Hippocampal formation (tissue), 2 donors: ENCODE measurements around the gene MRPL30.
A peak's percentile ranks its signal among the peaks of the same experiment; 100 is the strongest.
"Not testable (repeated sequence)": the region's sequence is repeated elsewhere in the genome, so short reads cannot be mapped to it uniquely, and the experiment has no call there.

ENCODE experiments used
- DNase-seq, 2 donors: peaks; one replicate each; lab custom pipeline; 2025; lab: John Stamatoyannopoulos, UW

MRPL30 gene

DNA sequence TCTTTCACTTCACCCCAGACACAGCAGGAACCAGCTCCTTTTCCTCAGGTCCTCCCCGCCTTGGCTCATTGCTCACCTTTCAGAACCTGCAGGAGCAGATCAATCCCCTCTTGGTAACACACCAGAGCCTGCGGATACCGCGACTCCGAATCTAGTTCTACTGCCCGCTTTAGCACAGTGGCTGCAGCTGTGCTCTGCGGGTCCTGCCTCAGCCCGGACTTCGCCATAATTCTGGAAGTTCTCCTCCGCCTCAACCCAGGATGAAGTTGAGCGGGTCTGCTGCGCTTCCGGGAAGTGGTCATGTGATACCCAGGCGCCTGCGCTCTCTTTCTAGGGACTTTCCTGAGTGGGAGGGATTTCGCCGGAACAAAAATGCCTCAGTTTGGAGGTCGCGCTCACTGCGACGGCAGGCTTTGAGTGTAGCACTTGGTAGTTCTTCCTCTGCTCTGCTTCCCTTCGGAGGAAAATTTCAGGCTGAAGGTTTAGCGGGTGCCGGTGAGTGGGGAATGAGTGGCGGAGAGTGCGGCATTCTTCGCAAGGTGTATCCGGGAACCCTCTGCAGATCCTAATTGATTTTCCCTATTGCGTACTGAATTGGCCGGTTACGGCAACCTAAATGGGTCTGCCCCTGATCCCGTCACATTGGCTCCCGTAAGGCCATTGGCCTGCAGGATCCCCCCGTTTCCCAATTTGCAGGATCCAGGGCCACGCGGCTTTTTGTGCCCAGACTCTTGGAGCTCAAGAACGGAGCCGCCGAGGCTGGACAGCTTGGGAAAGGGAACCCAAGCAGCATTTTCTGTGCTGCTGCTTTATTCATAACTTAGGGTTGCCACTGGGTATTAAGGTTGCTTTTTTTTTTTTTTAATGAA is at the start of gene MRPL30, which contains the start of gene MITD1:
MRPL30 (plus strand) TSS at position 430 of the 869 bp plus-strand sequence. CDS start 5,020 bp downstream, outside the sequence.
MITD1 (minus strand) TSS at position 304 of the 869 bp plus-strand sequence; CDS start at position 227, 77 bp downstream.
- DNase-seq = peak; percentile 95 to 97

DNA sequence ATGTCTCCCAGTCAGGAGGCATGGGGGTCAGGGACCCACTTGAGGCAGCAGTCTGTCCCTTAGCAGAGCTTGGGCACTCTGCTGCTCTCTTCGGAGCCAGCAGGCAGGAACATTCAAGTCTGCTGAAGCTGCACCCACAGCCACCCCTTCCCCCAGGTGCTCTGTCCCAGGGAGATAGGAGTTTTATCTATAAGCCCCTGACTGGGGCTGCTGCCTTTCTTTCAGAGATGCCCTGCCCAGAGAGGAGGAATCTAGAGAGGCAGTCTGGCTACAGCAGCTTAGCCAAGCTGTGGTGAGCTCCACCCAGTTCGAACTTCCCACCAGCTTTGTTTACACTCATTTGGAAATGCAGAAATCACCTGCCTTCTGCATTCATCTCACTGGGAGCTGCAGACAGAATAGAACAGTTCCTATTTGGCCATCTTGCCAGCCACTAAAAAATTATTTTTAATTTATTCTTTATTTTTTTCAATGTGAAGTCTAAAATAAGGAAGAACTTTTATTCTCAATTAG is 45.9 kb upstream of the MRPL30 start:
- not testable (repeated sequence) for DNase-seq

DNA sequence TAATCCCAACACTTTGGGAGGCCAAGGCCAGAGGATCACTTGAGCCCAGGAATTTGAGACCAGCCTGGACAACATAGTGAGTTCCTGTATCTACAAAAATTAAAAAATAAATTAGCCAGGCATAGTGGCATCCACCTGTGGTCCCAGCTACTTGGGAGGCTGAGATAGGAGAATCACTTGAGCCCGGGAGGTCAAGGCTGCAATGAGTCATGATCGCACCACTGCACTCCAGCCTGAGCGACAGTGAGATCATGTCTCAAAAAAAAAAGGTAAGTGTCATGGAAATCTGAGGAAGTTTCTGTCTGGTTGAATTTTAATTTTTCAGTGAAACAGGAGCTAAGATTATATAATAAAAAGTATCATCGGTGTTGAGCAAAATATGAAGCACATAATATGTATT is 42.0 kb upstream of the MRPL30 start:
- DNase-seq = no peak

DNA sequence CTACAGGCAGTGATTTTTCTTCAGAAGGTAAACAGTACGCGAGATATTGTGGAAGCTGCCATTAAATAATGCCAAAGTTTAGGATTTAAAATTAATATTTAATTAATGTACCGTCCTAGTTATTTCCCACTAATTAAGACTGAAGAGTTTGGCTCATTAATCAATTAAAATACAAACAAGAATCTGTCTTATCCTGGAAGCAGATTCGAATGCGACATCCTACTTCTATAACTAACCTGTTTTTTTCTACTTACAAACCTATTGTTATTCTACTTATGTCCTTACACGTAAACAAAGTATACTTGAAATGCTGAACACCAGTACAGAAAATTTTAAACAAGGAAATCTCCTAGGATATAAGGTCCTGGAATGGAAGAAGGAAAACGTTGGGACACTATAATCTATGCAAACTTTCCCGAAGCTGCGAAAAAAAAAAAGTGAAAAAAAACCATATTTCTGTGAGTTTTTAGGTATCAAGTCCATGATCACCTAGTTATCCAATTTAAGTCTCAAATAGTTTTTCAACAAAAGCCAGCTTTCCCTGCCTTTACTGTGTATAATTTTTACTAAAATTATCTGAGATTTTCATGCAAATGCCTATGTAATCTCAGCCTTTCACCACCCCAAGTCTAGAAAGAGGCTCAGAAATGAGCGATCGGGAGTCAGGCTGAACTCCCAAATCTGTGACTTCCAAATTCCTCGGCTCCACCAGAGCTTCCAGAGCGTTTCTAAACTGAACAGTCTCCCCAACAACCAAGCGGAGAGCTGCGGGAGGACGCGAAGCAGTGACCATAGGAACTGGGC is 40.7 kb upstream of the MRPL30 start:
- peak in 1 of 2 donors; percentile 67 for DNase-seq

DNA sequence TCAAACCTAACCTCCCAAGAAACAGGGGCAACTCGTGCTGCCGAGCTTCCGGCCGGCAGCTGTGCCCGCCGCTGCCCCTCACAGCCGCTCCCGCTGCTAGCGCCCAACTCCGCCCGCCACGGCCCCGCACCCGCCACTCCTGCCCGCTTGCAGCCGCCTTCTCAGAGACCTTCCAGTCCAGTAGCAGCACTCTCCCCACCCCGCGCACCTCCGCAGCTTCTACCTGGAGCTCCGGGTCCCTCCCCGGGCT is 40.2 kb upstream of the MRPL30 start:
- DNase-seq = no peak

DNA sequence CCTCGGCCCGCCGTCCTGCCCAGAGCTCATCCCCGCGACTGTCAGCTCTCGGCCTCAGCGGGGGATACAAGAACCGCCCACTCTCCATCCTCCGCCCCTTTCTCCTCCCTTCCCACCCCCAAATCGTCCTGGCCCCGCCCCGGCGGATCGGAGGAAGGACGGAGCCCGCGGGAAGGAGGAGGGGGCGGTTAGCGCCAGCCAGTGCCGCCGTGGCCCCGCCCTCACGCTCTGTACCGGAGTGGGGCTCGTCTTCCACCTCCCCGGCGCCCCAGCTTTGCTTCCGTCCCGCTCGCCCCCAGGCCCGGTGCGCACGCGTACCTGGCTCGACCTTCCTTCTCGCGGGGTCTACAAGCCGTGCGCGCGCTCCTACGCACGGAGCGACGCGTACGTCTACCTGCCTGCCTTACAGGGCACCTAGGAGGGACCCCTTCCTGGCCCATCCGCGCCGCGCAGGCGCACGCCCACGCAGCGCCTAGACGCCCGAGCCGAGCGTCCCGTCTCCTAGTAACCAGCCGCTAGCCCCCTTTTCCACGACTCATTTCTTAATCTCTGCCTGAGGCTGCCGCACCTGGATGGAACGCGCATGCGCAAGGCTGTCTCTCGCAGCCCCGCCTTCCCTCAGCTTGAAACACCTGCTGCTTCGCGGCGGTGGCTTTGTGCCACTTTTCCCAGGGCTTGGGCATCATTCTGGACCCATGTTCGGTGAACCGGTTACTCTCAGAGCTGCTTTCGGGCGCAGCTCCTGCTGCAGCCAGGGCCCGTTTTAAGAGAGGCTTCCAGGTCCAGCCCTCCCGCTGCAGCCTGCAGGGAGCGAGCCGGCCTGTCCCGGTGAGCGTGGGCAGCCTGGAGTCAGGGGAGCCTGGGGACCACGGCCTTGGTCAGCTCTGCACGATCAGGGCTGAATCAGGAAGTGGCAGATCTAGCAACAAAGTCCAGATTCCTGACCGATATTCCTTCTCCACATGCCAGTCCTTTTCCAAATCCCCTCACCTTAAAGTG is 39.6 kb upstream of the MRPL30 start, which contains the start of gene C2orf15:
C2orf15 (plus strand) TSS at position 598 of the 999 bp plus-strand sequence. CDS start 8,852 bp downstream, outside the sequence.
- peak; percentile 93 for DNase-seq

DNA sequence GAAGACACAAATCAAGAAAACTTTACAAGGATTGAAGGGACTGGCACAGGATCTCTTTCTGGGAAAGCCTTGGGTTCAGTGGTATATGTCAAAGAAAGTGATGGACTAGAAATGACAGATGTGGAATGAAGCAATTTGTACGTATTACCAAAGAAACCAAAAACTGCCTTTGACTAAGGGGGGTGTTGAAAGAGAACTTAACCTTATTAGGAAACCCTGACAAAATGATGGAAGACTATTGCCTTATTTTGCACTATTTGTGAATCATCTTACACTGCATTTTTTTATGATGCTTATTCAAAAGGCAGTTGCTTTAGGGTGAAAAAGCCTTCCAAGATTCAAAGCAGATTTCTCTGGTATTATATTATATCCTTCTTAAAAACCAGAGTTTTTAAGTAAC is 30.3 kb upstream of the MRPL30 start:
- no peak for DNase-seq

DNA sequence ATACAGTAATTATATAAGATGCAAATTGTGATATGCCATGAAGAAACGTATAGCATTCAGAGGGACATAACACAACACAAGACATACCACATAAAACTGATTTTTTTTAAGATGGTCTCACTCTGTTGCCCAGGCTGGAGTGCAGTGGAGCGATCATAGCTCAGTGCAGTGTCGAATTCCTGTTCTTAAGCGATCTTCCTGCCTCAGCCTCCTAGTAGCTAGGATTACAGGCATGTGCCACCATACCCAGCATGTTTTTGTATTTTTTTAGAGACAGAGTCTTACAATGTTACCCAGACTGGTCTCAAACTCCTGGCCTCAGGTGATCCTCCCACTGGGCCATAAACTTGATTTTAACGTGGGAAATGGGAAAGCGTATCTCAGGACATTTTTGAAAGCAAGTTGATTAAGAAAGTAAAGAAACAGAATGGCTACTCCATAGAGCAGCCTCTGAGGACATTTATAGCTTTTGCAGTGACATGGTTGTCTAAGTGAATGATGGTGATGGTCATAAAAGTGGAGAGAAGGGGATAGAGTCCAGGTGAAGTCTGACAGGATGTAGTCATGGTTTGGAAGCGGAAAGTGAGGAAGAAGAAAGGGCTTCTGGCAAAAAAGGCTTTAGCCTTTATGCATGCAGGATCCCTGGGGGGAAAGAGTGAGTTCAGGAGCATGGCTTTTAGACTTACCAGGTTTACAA is 28.6 kb upstream of the MRPL30 start:
- DNase-seq = no peak

DNA sequence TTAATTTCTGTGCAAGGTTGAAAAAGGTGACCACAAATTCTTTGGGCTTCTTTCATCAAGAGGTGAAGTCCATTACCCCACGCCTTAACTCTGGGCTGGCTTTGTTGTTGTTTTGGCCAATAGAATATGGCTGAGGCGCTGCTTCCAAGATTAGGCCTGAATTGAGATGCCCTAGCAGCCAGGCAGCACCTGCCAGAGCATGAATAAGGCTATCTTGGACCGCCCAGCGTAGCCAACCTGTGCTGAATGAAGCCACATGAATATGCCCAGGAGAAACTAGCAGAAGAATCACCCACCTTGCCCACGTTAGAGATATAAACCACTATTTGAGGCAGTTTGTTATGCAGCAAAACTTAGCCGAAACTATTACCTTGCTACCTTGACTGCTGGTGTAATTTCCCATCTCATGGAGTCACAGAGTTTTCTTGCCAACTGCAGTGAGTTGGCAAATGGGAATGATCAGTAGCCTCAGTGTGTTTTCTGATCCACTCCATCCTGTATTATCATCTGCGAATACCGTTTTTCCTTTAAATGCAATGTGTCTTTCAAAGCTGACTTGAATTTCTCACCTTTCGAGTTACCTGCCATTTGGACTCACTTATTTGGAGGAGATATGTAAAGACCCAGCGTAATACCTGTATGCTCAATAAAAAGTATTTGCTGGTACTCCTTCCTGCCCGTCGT is 26.9 kb upstream of the MRPL30 start:
- no peak for DNase-seq

DNA sequence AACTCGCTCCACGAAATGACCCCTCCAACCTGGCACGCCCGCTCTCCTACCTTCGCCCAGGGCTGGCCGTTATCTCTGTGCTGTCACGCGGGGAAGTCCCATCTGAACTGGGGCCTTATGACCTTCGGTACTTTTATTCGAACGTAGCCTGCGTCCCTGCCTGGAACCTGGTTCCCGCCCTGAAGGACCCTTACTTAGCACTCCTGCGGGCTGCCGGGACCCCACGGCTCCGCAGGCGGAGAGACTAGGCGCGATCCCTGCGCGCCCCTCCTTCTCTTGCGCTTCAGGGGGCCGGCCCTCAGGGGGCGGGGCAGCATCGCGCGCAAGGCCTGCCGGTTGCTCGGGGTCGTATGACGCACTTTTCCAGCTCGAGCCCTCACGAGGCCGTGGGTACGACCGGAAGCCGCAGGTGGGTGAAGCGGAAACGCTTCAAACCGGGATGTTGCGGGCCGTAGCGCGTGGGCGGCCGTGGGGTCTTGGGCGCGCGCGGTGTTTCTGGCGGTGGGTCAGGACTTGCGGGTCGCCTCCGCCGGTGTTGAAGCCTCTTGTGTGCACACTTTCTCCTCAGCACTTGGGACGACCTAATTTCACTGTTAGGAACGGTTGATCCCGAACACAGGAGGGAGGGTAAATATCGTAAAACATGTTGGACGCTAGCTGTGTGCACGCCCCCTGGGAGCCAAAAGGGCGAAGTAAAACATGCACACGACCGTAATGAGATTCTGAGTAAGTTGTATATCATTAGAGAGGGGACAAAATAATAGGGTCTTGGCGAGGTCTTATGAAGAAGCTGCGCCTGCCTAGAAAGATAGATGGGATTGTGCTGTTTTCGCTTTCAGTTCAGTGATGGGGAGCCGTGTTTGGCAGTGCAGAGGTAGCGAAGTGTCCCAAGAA is 26.1 kb upstream of the MRPL30 start, which contains the start of the genes LIPT1 and TSGA10:
LIPT1 (plus strand) TSS at position 325 of the 894 bp plus-strand sequence. CDS start 6,991 bp downstream, outside the sequence.
TSGA10 (minus strand) TSS at position 300 of the 894 bp plus-strand sequence. CDS start 45,503 bp downstream, outside the sequence.
- DNase-seq = peak; percentile 72 to 83

DNA sequence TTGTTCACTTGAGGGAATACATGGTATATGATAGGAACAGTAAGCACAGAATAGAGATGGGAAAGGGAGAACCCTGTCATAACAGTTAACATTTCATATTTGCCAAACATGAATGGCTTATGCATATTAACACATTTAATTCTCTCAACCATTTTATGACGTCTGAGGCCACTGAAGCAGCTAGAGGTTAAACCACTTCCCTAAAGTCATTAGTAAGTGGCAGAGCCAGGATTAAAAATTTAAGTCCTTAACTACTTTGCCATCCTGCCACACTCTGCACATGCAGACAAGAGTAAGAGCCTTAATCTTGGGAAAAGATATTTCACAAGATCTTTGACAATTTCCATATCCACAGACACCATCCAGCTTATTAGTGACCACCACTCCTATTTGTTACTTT is 24.1 kb upstream of the MRPL30 start:
- DNase-seq = no peak

DNA sequence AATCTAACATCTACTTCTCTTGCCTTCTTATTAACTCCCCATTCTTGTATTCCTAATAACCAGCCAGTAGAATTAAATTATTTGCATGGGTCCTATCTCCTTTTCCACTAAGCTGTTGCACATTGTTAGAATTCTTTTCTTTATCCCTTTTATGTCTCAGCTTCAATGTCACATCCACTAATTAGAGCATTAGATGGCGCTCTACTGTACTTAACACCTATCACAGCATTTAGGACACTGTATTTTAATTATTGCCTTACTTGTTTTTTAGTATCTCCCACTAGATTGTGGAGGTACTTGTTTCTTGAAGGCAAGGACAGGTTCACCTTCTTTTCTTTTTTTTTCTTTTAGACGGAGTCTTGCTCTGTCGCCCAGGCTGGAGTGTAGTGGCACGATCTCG is 22.4 kb upstream of the MRPL30 start:
- DNase-seq = no peak

DNA sequence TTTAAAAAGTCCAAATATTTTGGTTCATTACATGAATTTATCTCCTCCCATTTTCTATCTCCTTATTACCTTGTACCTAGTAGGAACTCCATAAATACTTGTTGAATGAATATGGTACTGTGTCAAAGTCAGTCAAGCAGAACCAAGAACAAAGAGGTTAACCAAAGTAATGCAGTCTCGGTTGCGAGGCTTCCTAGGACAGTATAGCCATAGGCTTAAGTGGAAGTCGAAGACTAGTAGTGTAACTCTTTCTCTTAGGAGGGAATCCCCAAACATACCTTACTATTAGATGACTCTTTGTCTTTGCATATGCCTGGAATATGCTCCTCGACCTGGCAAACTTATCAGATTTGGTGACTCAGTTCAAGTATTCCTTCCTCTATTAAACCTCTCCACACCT is 21.4 kb upstream of the MRPL30 start:
- no peak for DNase-seq

DNA sequence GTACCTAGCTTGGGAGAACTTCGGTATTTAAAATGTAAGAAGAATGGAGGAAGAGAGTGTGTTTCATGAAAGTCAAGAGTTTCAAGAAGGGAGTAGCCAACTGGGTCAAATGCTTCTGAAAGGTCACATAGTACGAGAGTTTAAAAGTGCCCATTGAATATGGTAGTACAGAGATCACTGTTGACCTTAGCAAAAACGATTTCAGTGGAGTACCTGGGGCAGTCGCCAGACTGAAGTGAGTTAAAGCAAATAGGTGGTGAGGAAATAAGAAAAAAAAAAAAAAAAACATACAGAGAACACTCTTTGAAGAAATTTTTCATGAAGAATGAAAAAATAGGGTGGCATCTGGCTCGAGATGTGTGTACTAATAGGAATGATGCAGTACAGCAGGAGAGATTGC is 14.8 kb upstream of the MRPL30 start:
- no peak for DNase-seq

DNA sequence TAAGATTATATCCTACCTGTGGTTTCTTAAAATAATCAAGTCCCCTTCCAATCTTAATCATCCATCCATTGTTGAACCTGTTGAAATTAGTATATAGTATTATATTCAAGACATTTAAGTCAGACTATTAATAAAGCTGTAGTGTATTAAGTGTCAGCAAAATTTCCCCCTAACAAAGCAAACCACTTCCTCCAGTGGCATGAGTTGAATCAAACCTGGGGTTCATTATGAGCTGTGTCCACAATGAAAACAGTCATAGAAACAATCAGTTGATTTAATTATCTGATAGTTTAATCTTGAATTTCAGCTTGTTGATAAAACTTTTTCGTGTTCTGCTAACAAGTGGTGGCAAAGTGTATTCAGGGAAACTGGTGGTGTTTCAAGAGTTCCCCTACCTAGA is 11.4 kb upstream of the MRPL30 start:
- no peak for DNase-seq

DNA sequence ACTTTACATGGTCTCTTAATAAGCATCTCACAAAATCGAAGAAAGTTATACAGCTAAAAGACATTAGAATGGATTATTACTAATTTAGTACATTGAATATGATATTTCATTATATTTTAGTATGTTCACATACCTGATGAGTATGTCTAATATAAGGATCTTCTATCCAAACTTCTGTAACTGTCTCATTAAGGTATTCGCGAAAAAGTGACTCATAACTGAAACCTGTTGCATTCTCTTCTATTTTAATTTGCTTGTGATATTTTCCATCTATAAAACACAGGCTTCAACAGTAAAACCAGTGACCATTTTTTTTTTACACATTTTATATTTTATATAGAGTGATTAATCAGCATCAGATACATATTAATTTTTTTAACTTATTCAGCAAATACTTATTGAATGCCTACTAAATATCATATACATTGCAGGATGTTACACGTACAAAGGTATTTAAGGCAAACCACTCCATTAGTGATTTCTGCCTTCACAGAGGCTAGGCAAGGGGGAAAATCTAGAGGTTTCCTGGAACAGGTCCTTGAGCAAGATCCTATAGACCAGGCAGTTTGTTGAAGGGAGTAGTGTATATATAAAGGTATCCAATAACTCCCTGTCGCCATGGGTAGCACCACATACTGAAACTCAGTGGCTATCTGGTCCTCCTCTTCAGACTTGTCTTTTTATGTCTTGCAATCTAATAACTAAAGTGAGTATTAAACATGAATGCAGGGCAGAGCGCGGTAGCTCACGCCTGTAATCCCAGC is 9.4 kb upstream of the MRPL30 start:
- no peak for DNase-seq

DNA sequence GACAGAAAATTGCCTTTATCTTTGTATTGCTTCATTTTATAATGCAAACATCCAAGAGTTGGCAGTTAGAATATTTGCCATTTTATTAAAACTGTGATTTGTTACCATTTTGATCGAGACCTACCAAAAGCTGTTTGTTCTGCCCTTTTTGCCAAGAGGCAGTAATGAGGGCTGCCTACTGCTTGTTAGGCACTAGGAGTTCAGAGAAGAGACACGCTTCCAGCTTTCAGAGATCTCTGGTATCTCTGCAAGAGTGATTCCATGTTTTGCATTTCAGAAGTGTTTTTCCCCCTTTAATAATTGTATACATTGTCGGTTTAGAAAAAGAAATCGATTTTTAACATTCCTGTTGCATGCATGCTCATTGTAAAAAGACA is 628 bp downstream of the MRPL30 start:
- no peak for DNase-seq

DNA sequence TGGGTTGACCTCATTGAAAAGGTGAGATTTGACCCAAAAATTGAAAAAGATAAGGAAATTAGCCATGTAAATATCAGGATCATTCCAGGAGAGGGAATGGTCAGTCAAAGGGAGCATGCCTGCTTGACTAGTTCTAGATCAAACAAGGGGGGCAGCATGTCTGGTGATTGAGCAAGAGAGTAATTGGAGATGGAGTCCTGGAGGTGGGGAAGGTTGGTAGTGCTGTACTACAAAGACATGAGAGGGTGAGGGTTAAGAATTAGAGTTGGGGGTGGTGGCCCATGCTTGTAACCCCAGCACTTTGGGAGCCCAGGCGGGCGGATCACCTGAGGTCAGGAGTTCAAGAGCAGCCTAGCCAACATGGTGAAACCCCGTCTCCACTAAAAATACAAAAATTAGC is 2.0 kb downstream of the MRPL30 start:
- no peak for DNase-seq
